ENCODE data around the gene TENM4.

Gene TENM4

GRCh38 chr11:79352349-79352703, 88.5 kb downstream of the TENM4 start:
- no peaks in the 10 kb centered on the region for H3K9me3 Mint-ChIP-seq
- TF ChIP-seq, protein P1, sequence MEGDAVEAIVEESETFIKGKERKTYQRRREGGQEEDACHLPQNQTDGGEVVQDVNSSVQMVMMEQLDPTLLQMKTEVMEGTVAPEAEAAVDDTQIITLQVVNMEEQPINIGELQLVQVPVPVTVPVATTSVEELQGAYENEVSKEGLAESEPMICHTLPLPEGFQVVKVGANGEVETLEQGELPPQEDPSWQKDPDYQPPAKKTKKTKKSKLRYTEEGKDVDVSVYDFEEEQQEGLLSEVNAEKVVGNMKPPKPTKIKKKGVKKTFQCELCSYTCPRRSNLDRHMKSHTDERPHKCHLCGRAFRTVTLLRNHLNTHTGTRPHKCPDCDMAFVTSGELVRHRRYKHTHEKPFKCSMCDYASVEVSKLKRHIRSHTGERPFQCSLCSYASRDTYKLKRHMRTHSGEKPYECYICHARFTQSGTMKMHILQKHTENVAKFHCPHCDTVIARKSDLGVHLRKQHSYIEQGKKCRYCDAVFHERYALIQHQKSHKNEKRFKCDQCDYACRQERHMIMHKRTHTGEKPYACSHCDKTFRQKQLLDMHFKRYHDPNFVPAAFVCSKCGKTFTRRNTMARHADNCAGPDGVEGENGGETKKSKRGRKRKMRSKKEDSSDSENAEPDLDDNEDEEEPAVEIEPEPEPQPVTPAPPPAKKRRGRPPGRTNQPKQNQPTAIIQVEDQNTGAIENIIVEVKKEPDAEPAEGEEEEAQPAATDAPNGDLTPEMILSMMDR (IDR thresholded peaks at IDR 0.05) = no peak
- H3K4me1 Mint-ChIP-seq = peaks cover 44% of the 10 kb centered on the region
- DNase-seq = peak; percentile 49
- peak overlapping the region; percentile 92 for H3K27ac Mint-ChIP-seq
- H3K4me3 Mint-ChIP-seq = peak overlapping the region; percentile 22
- H3K36me3 Mint-ChIP-seq (ENCODE audit: low read depth) = peaks cover 10% of the 10 kb centered on the region
- peaks cover 6% of the 10 kb centered on the region for H3K27me3 Mint-ChIP-seq (ENCODE audit: low read depth, poor library complexity)

GRCh38 chr11:79348976-79349682, 91.7 kb downstream of the TENM4 start:
- H3K27me3 Mint-ChIP-seq (ENCODE audit: low read depth, poor library complexity) = peaks cover 2% of the 10 kb centered on the region
- peaks cover 10% of the 10 kb centered on the region for H3K36me3 Mint-ChIP-seq (ENCODE audit: low read depth)
- H3K4me1 Mint-ChIP-seq = peaks cover 37% of the 10 kb centered on the region
- no peak for DNase-seq
- peak overlapping the region; percentile 49 for H3K27ac Mint-ChIP-seq
- H3K9me3 Mint-ChIP-seq = no peaks in the 10 kb centered on the region
- TF ChIP-seq, protein P1 (IDR thresholded peaks at IDR 0.05) = no peak
- H3K4me3 Mint-ChIP-seq = no peak overlapping the region

DNA sequence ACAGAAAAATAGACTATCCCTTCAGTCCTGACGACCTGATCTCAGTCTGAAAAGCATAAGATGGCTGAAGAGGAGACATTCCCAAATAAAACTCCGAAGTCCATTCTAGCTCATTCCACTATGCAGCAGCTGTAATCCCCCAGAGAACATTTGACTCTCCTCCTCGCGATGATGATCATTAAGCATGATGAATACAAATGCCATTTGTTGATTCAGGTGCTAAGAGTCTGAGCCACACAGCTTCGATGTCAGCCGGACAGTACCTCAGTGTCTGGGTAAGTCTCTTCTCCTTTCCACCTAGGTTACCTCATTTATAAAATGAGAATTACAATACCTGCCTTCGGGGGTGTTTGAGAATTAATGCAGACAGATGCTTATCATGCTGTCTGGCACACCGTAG, 94.8 kb downstream of the TENM4 start:
- H3K4me1 Mint-ChIP-seq = peaks cover 15% of the 10 kb centered on the region
- no peak overlapping the region for H3K4me3 Mint-ChIP-seq
- peaks cover 10% of the 10 kb centered on the region for H3K36me3 Mint-ChIP-seq (ENCODE audit: low read depth)
- H3K27ac Mint-ChIP-seq = no peak overlapping the region
- H3K9me3 Mint-ChIP-seq = no peaks in the 10 kb centered on the region
- no peak for DNase-seq
- no peaks in the 10 kb centered on the region for H3K27me3 Mint-ChIP-seq (ENCODE audit: low read depth, poor library complexity)
- TF ChIP-seq, protein P1 (IDR thresholded peaks at IDR 0.05) = no peak

GRCh38 chr11:79344753-79345294, 96.0 kb downstream of the TENM4 start:
- H3K4me3 Mint-ChIP-seq = no peak overlapping the region
- no peaks in the 10 kb centered on the region for H3K27me3 Mint-ChIP-seq (ENCODE audit: low read depth, poor library complexity)
- no peak overlapping the region for H3K27ac Mint-ChIP-seq
- TF ChIP-seq, protein P1 (IDR thresholded peaks at IDR 0.05) = no peak
- no peak for DNase-seq
- no peaks in the 10 kb centered on the region for H3K9me3 Mint-ChIP-seq
- peaks cover 6% of the 10 kb centered on the region for H3K36me3 Mint-ChIP-seq (ENCODE audit: low read depth)
- H3K4me1 Mint-ChIP-seq = peaks cover 21% of the 10 kb centered on the region

DNA sequence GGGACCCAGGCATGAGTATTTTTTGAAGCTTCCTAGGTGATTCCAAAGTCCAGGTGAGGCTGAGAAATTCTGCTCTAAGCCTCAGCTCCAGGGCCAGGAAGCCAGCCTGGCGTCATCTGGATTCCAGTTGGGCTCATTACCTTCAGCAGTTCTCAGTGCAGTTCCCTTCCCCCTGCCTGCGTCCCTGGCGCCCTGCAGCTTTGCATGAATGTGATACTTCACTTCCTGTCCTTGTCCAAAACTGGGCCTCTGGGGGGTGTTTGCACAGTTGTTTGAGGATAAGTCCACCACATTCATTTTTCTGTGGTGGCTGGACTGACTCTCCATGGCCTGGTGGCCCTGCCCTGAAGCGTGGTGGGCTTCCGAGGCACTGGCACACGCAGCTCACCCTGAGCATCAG, 98.1 kb downstream of the TENM4 start:
- TF ChIP-seq, protein P1 (IDR thresholded peaks at IDR 0.05) = no peak
- H3K36me3 Mint-ChIP-seq (ENCODE audit: low read depth) = peaks cover 5% of the 10 kb centered on the region
- H3K27ac Mint-ChIP-seq = no peak overlapping the region
- DNase-seq = peak; percentile 15
- H3K27me3 Mint-ChIP-seq (ENCODE audit: low read depth, poor library complexity) = peaks cover 3% of the 10 kb centered on the region
- no peak overlapping the region for H3K4me3 Mint-ChIP-seq
- no peaks in the 10 kb centered on the region for H3K9me3 Mint-ChIP-seq
- peaks cover 26% of the 10 kb centered on the region for H3K4me1 Mint-ChIP-seq

GRCh38 chr11:79342236-79342635, 98.6 kb downstream of the TENM4 start:
- Mint-ChIP-seq H3K27me3 (ENCODE audit: low read depth, poor library complexity) (peaks cover 3% of the 10 kb centered on the region), H3K4me1 (peaks cover 28% of the 10 kb centered on the region), H3K36me3 (ENCODE audit: low read depth) (peaks cover 5% of the 10 kb centered on the region), H3K27ac (no peak overlapping the region), H3K4me3 (no peak overlapping the region), H3K9me3 (no peaks in the 10 kb centered on the region)
- no peak for DNase-seq
- TF ChIP-seq, protein P1 (IDR thresholded peaks at IDR 0.05) = no peak

Data from nephron progenitor cell (in vitro differentiated cells).